Neural cell (in vitro differentiated cells): ENCODE results near the gene TMC6.

Source experiments
- EP300 ChIP-seq: fragments of 450-650 bp; conservative IDR thresholded peaks from 2 replicates; pipeline ENCODE4 v1.6.1; 2014; ENCODE audit warnings: antibody characterized with exemption, mild to moderate bottlenecking, moderate library complexity; ENCODE audit not compliant: poor library complexity, severe bottlenecking
- MXI1 ChIP-seq: fragments of 450-650 bp; conservative IDR thresholded peaks from 2 replicates; pipeline ENCODE4 v1.6.1; 2014; ENCODE audit warnings: antibody characterized with exemption, mild to moderate bottlenecking; ENCODE audit not compliant: poor library complexity, severe bottlenecking
- POLR2AphosphoS5 ChIP-seq: IDR thresholded peaks from 2 replicates; pipeline ENCODE4 v1.6.1; 2012
- RAD21 ChIP-seq: fragments of 450-650 bp; conservative IDR thresholded peaks from 2 replicates; pipeline ENCODE4 v1.6.1; 2014; ENCODE audit warnings: antibody characterized with exemption, mild to moderate bottlenecking, moderate library complexity
- TF ChIP-seq, protein P1 (sequence below): fragments of 450-650 bp; IDR thresholded peaks from 2 replicates; pipeline ENCODE4 v1.5.1; 2014; ENCODE audit warnings: antibody characterized with exemption, mild to moderate bottlenecking, moderate library complexity; ENCODE audit not compliant: poor library complexity, severe bottlenecking

DNA sequence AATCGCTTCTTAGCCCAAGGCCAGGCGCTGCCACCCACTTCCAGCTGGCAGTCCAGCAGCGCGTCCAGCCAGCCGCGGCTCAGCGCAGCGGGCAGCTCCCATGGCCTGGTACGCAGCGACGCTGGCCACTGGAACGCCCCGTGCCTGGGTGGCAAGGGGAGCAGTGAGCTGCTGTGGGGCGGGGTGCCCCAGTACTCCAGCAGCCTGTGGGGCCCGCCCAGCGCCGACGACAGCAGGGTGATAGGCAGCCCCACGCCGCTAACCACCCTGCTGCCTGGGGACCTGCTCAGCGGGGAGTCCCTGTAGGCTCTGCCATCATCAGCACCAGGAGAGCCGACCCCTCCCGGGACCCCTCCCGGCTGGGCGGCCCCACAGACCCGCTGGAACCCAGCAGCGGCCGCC is 24.0 kb downstream of the TMC6 start:
- TF ChIP-seq, protein P1, sequence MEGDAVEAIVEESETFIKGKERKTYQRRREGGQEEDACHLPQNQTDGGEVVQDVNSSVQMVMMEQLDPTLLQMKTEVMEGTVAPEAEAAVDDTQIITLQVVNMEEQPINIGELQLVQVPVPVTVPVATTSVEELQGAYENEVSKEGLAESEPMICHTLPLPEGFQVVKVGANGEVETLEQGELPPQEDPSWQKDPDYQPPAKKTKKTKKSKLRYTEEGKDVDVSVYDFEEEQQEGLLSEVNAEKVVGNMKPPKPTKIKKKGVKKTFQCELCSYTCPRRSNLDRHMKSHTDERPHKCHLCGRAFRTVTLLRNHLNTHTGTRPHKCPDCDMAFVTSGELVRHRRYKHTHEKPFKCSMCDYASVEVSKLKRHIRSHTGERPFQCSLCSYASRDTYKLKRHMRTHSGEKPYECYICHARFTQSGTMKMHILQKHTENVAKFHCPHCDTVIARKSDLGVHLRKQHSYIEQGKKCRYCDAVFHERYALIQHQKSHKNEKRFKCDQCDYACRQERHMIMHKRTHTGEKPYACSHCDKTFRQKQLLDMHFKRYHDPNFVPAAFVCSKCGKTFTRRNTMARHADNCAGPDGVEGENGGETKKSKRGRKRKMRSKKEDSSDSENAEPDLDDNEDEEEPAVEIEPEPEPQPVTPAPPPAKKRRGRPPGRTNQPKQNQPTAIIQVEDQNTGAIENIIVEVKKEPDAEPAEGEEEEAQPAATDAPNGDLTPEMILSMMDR = no peak
- TF ChIP-seq POLR2AphosphoS5 (no peak), RAD21 (no peak), MXI1 (no peak), EP300 (no peak)
